ENCODE measurements around the gene SLC6A12.
"Not testable (repeated sequence)": the region's sequence is repeated elsewhere in the genome, so short reads cannot be mapped to it uniquely, and the experiment has no call there.

Gene SLC6A12

GRCh38 chr12:190881-191280 lies 23.1 kb downstream of the SLC6A12 start:
- Histone ChIP-seq H3K27me3 (ENCODE audit: control insufficient read depth, insufficient read depth, low read length) (peaks cover 44% of the 10 kb centered on the region), H3K4me3 (ENCODE audit: low read depth, low read length) (no peak overlapping the region), H3K9me3 (ENCODE audit: control insufficient read depth, insufficient read depth, low read length) (peaks cover 3% of the 10 kb centered on the region), H3K36me3 (ENCODE audit: control insufficient read depth, insufficient read depth, low read length) (no peaks in the 10 kb centered on the region), H3K9ac (ENCODE audit: low read depth, low read length) (no peak overlapping the region), H3K4me1 (ENCODE audit: control insufficient read depth, insufficient read depth, low read length) (no peaks in the 10 kb centered on the region)

- Histone ChIP-seq H3K4me1 (ENCODE audit: control insufficient read depth, insufficient read depth, low read length) (no peaks in the 10 kb centered on the region), H3K9ac (ENCODE audit: low read depth, low read length) (no peak overlapping the region)
These were observed 24.4 kb downstream of the SLC6A12 start for GRCh38 chr12:189622-189962.

GRCh38 chr12:188910-189621 lies 24.9 kb downstream of the SLC6A12 start:
- H3K9me3 ChIP-seq (ENCODE audit: control insufficient read depth, insufficient read depth, low read length), result peaks cover 3% of the 10 kb centered on the region
- H3K36me3 ChIP-seq (ENCODE audit: control insufficient read depth, insufficient read depth, low read length), result no peaks in the 10 kb centered on the region
- no peak overlapping the region for H3K9ac ChIP-seq (ENCODE audit: low read depth, low read length)
- peaks cover 43% of the 10 kb centered on the region for H3K27me3 ChIP-seq (ENCODE audit: control insufficient read depth, insufficient read depth, low read length)
- peak overlapping the region; percentile 80 for H3K4me3 ChIP-seq (ENCODE audit: low read depth, low read length)
- H3K4me1 ChIP-seq (ENCODE audit: control insufficient read depth, insufficient read depth, low read length), result no peaks in the 10 kb centered on the region

More at GRCh38 chr12:189622-189962, 24.4 kb downstream of the SLC6A12 start:
- peaks cover 3% of the 10 kb centered on the region for H3K9me3 ChIP-seq (ENCODE audit: control insufficient read depth, insufficient read depth, low read length)
- peaks cover 44% of the 10 kb centered on the region for H3K27me3 ChIP-seq (ENCODE audit: control insufficient read depth, insufficient read depth, low read length)
- no peak overlapping the region for H3K4me3 ChIP-seq (ENCODE audit: low read depth, low read length)
- H3K36me3 ChIP-seq (ENCODE audit: control insufficient read depth, insufficient read depth, low read length), result no peaks in the 10 kb centered on the region

- H3K9me3 ChIP-seq (ENCODE audit: control insufficient read depth, insufficient read depth, low read length); H3K9ac ChIP-seq (ENCODE audit: low read depth, low read length); H3K36me3 ChIP-seq (ENCODE audit: control insufficient read depth, insufficient read depth, low read length); H3K4me1 ChIP-seq (ENCODE audit: control insufficient read depth, insufficient read depth, low read length): not testable (repeated sequence)
- Histone ChIP-seq H3K27me3 (ENCODE audit: control insufficient read depth, insufficient read depth, low read length) (peaks cover 37% of the 10 kb centered on the region), H3K4me3 (ENCODE audit: low read depth, low read length) (peak overlapping the region; percentile 80)
These were observed 25.7 kb downstream of the SLC6A12 start for GRCh38 chr12:187986-188909.

GRCh38 chr12:186006-186625 lies 27.8 kb downstream of the SLC6A12 start:
- peaks cover 33% of the 10 kb centered on the region for H3K27me3 ChIP-seq (ENCODE audit: control insufficient read depth, insufficient read depth, low read length)
- H3K9ac ChIP-seq (ENCODE audit: low read depth, low read length), result no peak overlapping the region
- H3K36me3 ChIP-seq (ENCODE audit: control insufficient read depth, insufficient read depth, low read length), result no peaks in the 10 kb centered on the region
- no peak overlapping the region for H3K4me3 ChIP-seq (ENCODE audit: low read depth, low read length)
- H3K4me1 ChIP-seq (ENCODE audit: control insufficient read depth, insufficient read depth, low read length), result no peaks in the 10 kb centered on the region
- peaks cover 3% of the 10 kb centered on the region for H3K9me3 ChIP-seq (ENCODE audit: control insufficient read depth, insufficient read depth, low read length)

GRCh38 chr12:185576-185955 lies 28.4 kb downstream of the SLC6A12 start:
- Histone ChIP-seq H3K27me3 (ENCODE audit: control insufficient read depth, insufficient read depth, low read length) (peaks cover 28% of the 10 kb centered on the region), H3K4me3 (ENCODE audit: low read depth, low read length) (no peak overlapping the region), H3K9me3 (ENCODE audit: control insufficient read depth, insufficient read depth, low read length) (peaks cover 3% of the 10 kb centered on the region), H3K9ac (ENCODE audit: low read depth, low read length) (no peak overlapping the region), H3K36me3 (ENCODE audit: control insufficient read depth, insufficient read depth, low read length) (no peaks in the 10 kb centered on the region), H3K4me1 (ENCODE audit: control insufficient read depth, insufficient read depth, low read length) (no peaks in the 10 kb centered on the region)

GRCh38 chr12:184811-185575 lies 29.0 kb downstream of the SLC6A12 start:
- Histone ChIP-seq H3K9ac (ENCODE audit: low read depth, low read length) (no peak overlapping the region), H3K4me1 (ENCODE audit: control insufficient read depth, insufficient read depth, low read length) (no peaks in the 10 kb centered on the region), H3K27me3 (ENCODE audit: control insufficient read depth, insufficient read depth, low read length) (peaks cover 22% of the 10 kb centered on the region), H3K9me3 (ENCODE audit: control insufficient read depth, insufficient read depth, low read length) (peaks cover 3% of the 10 kb centered on the region), H3K36me3 (ENCODE audit: control insufficient read depth, insufficient read depth, low read length) (no peaks in the 10 kb centered on the region), H3K4me3 (ENCODE audit: low read depth, low read length) (no peak overlapping the region)

GRCh38 chr12:182381-182892 lies 31.5 kb downstream of the SLC6A12 start:
- Histone ChIP-seq H3K9me3 (ENCODE audit: control insufficient read depth, insufficient read depth, low read length) (peaks cover 1% of the 10 kb centered on the region), H3K27me3 (ENCODE audit: control insufficient read depth, insufficient read depth, low read length) (peaks cover 8% of the 10 kb centered on the region), H3K4me1 (ENCODE audit: control insufficient read depth, insufficient read depth, low read length) (no peaks in the 10 kb centered on the region), H3K36me3 (ENCODE audit: control insufficient read depth, insufficient read depth, low read length) (no peaks in the 10 kb centered on the region), H3K9ac (ENCODE audit: low read depth, low read length) (no peak overlapping the region), H3K4me3 (ENCODE audit: low read depth, low read length) (no peak overlapping the region)

GRCh38 chr12:181921-182320 lies 32.0 kb downstream of the SLC6A12 start:
- Histone ChIP-seq H3K4me1 (ENCODE audit: control insufficient read depth, insufficient read depth, low read length) (no peaks in the 10 kb centered on the region), H3K9me3 (ENCODE audit: control insufficient read depth, insufficient read depth, low read length) (no peaks in the 10 kb centered on the region), H3K27me3 (ENCODE audit: control insufficient read depth, insufficient read depth, low read length) (peaks cover 3% of the 10 kb centered on the region), H3K4me3 (ENCODE audit: low read depth, low read length) (no peak overlapping the region), H3K9ac (ENCODE audit: low read depth, low read length) (no peak overlapping the region), H3K36me3 (ENCODE audit: control insufficient read depth, insufficient read depth, low read length) (no peaks in the 10 kb centered on the region)

GRCh38 chr12:180445-180844 lies 33.5 kb downstream of the SLC6A12 start:
- Histone ChIP-seq H3K4me1 (ENCODE audit: control insufficient read depth, insufficient read depth, low read length) (no peaks in the 10 kb centered on the region), H3K27me3 (ENCODE audit: control insufficient read depth, insufficient read depth, low read length) (no peaks in the 10 kb centered on the region), H3K9ac (ENCODE audit: low read depth, low read length) (no peak overlapping the region), H3K4me3 (ENCODE audit: low read depth, low read length) (no peak overlapping the region), H3K9me3 (ENCODE audit: control insufficient read depth, insufficient read depth, low read length) (no peaks in the 10 kb centered on the region), H3K36me3 (ENCODE audit: control insufficient read depth, insufficient read depth, low read length) (no peaks in the 10 kb centered on the region)

- H3K4me1 ChIP-seq (ENCODE audit: control insufficient read depth, insufficient read depth, low read length), result no peaks in the 10 kb centered on the region
These were observed 34.1 kb downstream of the SLC6A12 start for GRCh38 chr12:179885-180284.

More at GRCh38 chr12:179885-180284, 34.1 kb downstream of the SLC6A12 start:
- Histone ChIP-seq H3K9me3 (ENCODE audit: control insufficient read depth, insufficient read depth, low read length) (no peaks in the 10 kb centered on the region), H3K9ac (ENCODE audit: low read depth, low read length) (no peak overlapping the region), H3K36me3 (ENCODE audit: control insufficient read depth, insufficient read depth, low read length) (no peaks in the 10 kb centered on the region), H3K4me3 (ENCODE audit: low read depth, low read length) (no peak overlapping the region), H3K27me3 (ENCODE audit: control insufficient read depth, insufficient read depth, low read length) (no peaks in the 10 kb centered on the region)
